Mesendoderm (in vitro differentiated cells): ENCODE results near the gene OS9.
A peak's percentile ranks its signal among the peaks of the same experiment; 100 is the strongest.

Experiments used
- DNase-seq: peaks from one replicate; pipeline ENCODE4 v3.0.0; 2013
- H2AK5ac ChIP-seq: 2 replicates; pipeline ENCODE4 v1.6.1; 2013; ENCODE audit warnings: low read length, inconsistent platforms
- H2BK120ac ChIP-seq: 2 replicates; pipeline ENCODE4 v1.6.1; 2013; ENCODE audit warnings: low read depth, mild to moderate bottlenecking, low read length, moderate library complexity, mixed read lengths
- H2BK15ac ChIP-seq: replicated peaks from 2 replicates; pipeline ENCODE4 v1.6.1; 2013; ENCODE audit warnings: low read depth, mild to moderate bottlenecking, moderate library complexity
- H2BK5ac ChIP-seq: 2 replicates; pipeline ENCODE4 v1.6.1; 2013; ENCODE audit warnings: low read length, inconsistent platforms
- H3K18ac ChIP-seq: 2 replicates; pipeline ENCODE4 v1.6.1; 2013; ENCODE audit warnings: mild to moderate bottlenecking, low read length, mixed read lengths
- H3K23ac ChIP-seq: one replicate; pipeline ENCODE4 v1.6.1; 2013; ENCODE audit warnings: low read length
- H3K27ac ChIP-seq: 2 replicates; pipeline ENCODE4 v1.5.1; 2013; ENCODE audit warnings: low read depth, mild to moderate bottlenecking, inconsistent platforms, low read length, moderate library complexity
- H3K27me3 ChIP-seq: 2 replicates; pipeline ENCODE4 v1.6.1; 2013; ENCODE audit warnings: low read length, control low read depth, mild to moderate bottlenecking, inconsistent platforms; ENCODE audit not compliant: insufficient read depth, poor library complexity
- H3K36me3 ChIP-seq: 2 replicates; pipeline ENCODE4 v1.6.1; 2013; ENCODE audit warnings: low read length, inconsistent platforms; ENCODE audit not compliant: control insufficient read depth, insufficient read depth
- H3K4ac ChIP-seq: one replicate; pipeline ENCODE4 v1.6.1; 2013; ENCODE audit warnings: low read depth, mild to moderate bottlenecking, low read length, moderate library complexity
- H3K4me1 ChIP-seq: 2 replicates; pipeline ENCODE4 v1.6.1; 2013; ENCODE audit warnings: low read depth, low read length, inconsistent platforms; ENCODE audit not compliant: control insufficient read depth
- H3K4me2 ChIP-seq: 2 replicates; pipeline ENCODE4 v1.6.1; 2013; ENCODE audit warnings: low read length
- H3K4me3 ChIP-seq: 2 replicates; pipeline ENCODE4 v1.5.1; 2013; ENCODE audit warnings: mild to moderate bottlenecking, low read length
- H3K56ac ChIP-seq: one replicate; pipeline ENCODE4 v1.6.1; 2013; ENCODE audit warnings: low read length
- H3K79me1 ChIP-seq: 2 replicates; pipeline ENCODE4 v1.6.1; 2013; ENCODE audit warnings: low read length, inconsistent platforms
- H3K79me2 ChIP-seq: 2 replicates; pipeline ENCODE4 v1.6.1; 2013; ENCODE audit warnings: mild to moderate bottlenecking, low read length; ENCODE audit not compliant: control insufficient read depth, insufficient read depth
- H3K9ac ChIP-seq: 2 replicates; pipeline ENCODE4 v1.6.1; 2013; ENCODE audit warnings: low read length, inconsistent platforms
- H4K5ac ChIP-seq: one replicate; pipeline ENCODE4 v1.6.1; 2013; ENCODE audit warnings: low read length
- H4K8ac ChIP-seq: one replicate; pipeline ENCODE4 v1.6.1; 2013; ENCODE audit warnings: low read depth, mild to moderate bottlenecking, control low read depth, low read length, moderate library complexity
- WGBS: extraction: QIAGEN DNeasy Blood & Tissue Kit; methylation state at CpG from one replicate; pipeline ENCODE4 v1.1.7; 2013; ENCODE audit warnings: low lambda C conversion rate, missing lambda C conversion rate; ENCODE audit not compliant: insufficient coverage; ENCODE audit errors: extremely low coverage; 5-methylcytosine and 5-hydroxymethylcytosine counted together

OS9 gene

GRCh38 chr12:57761391-57761998 lies 67.6 kb downstream of the OS9 start:
- Histone ChIP-seq H4K8ac (no peak overlapping the region), H2AK5ac (no peak overlapping the region), H3K4me1 (peaks cover 8% of the 10 kb centered on the region), H3K9ac (no peak overlapping the region), H3K79me1 (no peaks in the 10 kb centered on the region), H3K4me3 (no peak overlapping the region), H3K36me3 (no peaks in the 10 kb centered on the region), H3K23ac (no peak overlapping the region), H3K27ac (no peak overlapping the region), H4K5ac (no peak overlapping the region), H3K18ac (no peak overlapping the region), H2BK5ac (no peak overlapping the region), H3K79me2 (no peaks in the 10 kb centered on the region), H3K56ac (no peak overlapping the region), H2BK120ac (no peak overlapping the region), H3K27me3 (peaks cover 20% of the 10 kb centered on the region), H3K4ac (no peak overlapping the region), H3K4me2 (no peak overlapping the region), H2BK15ac (no peak overlapping the region)
- whole genome bisulfite sequencing = no CpG with 5 or more reads among the region's 4 CpGs
- no peak for DNase-seq

- Histone ChIP-seq H4K8ac (no peak overlapping the region), H3K9ac (no peak overlapping the region), H2BK120ac (no peak overlapping the region), H3K56ac (no peak overlapping the region), H3K18ac (no peak overlapping the region), H3K79me1 (no peaks in the 10 kb centered on the region), H3K27me3 (peaks cover 19% of the 10 kb centered on the region), H2AK5ac (no peak overlapping the region), H3K79me2 (no peaks in the 10 kb centered on the region), H3K23ac (no peak overlapping the region), H3K4me2 (no peak overlapping the region), H3K4me1 (peaks cover 9% of the 10 kb centered on the region), H3K27ac (no peak overlapping the region), H3K36me3 (no peaks in the 10 kb centered on the region), H4K5ac (no peak overlapping the region), H3K4ac (no peak overlapping the region), H2BK15ac (no peak overlapping the region), H2BK5ac (no peak overlapping the region), H3K4me3 (no peak overlapping the region)
- no peak for DNase-seq
- no CpG with 5 or more reads among the region's 2 CpGs for WGBS
These were observed 68.5 kb downstream of the OS9 start for GRCh38 chr12:57762463-57762862.

GRCh38 chr12:57763881-57764661 lies 70.1 kb downstream of the OS9 start:
- no peak for DNase-seq
- Histone ChIP-seq H3K4me2 (no peak overlapping the region), H3K56ac (no peak overlapping the region), H3K27ac (no peak overlapping the region), H3K18ac (no peak overlapping the region), H4K8ac (no peak overlapping the region), H3K23ac (no peak overlapping the region), H3K27me3 (peaks cover 19% of the 10 kb centered on the region), H3K4ac (no peak overlapping the region), H3K9ac (no peak overlapping the region), H4K5ac (no peak overlapping the region), H3K4me1 (peaks cover 9% of the 10 kb centered on the region), H3K79me2 (no peaks in the 10 kb centered on the region), H2AK5ac (no peak overlapping the region), H2BK15ac (no peak overlapping the region), H3K79me1 (no peaks in the 10 kb centered on the region), H3K4me3 (no peak overlapping the region), H2BK5ac (no peak overlapping the region), H2BK120ac (no peak overlapping the region), H3K36me3 (peaks cover 2% of the 10 kb centered on the region)
- WGBS = no CpG with 5 or more reads among the region's 6 CpGs

- H4K8ac ChIP-seq = no peak overlapping the region
- no peak for DNase-seq
- no peaks in the 10 kb centered on the region for H3K79me1 ChIP-seq
- H3K36me3 ChIP-seq = peaks cover 2% of the 10 kb centered on the region
- no CpG with 5 or more reads among the region's 17 CpGs for WGBS
- no peak overlapping the region for H3K18ac ChIP-seq
- H2BK120ac ChIP-seq = no peak overlapping the region
- no peak overlapping the region for H2AK5ac ChIP-seq
- H3K27ac ChIP-seq = no peak overlapping the region
- peak overlapping the region; percentile 10 for H3K4me3 ChIP-seq
- peaks cover 9% of the 10 kb centered on the region for H3K4me1 ChIP-seq
- H3K27me3 ChIP-seq = peaks cover 19% of the 10 kb centered on the region
- H2BK5ac ChIP-seq = no peak overlapping the region
- H3K56ac ChIP-seq = peak overlapping the region; percentile 66
- H3K4me2 ChIP-seq = peak overlapping the region; percentile 65
- no peak overlapping the region for H4K5ac ChIP-seq
- no peak overlapping the region for H2BK15ac ChIP-seq
- no peak overlapping the region for H3K23ac ChIP-seq
- no peaks in the 10 kb centered on the region for H3K79me2 ChIP-seq
- peak overlapping the region; percentile 54 for H3K9ac ChIP-seq
- H3K4ac ChIP-seq = no peak overlapping the region
These were observed 70.7 kb downstream of the OS9 start for GRCh38 chr12:57764662-57765002.

- no peak overlapping the region for H3K4ac ChIP-seq
- peaks cover 19% of the 10 kb centered on the region for H3K27me3 ChIP-seq
- no peak overlapping the region for H2BK15ac ChIP-seq
- no peaks in the 10 kb centered on the region for H3K79me2 ChIP-seq
- no peak overlapping the region for H2AK5ac ChIP-seq
- no peak overlapping the region for H3K18ac ChIP-seq
- peaks cover 2% of the 10 kb centered on the region for H3K36me3 ChIP-seq
- WGBS = no CpG with 5 or more reads among the region's 60 CpGs
- no peak overlapping the region for H2BK5ac ChIP-seq
- peak; percentile 78 for DNase-seq
- peak overlapping the region; percentile 54 for H3K9ac ChIP-seq
- peak overlapping the region; percentile 65 for H3K4me2 ChIP-seq
- no peak overlapping the region for H3K23ac ChIP-seq
- peaks cover 9% of the 10 kb centered on the region for H3K4me1 ChIP-seq
- H3K56ac ChIP-seq = peak overlapping the region; percentile 66
- H4K8ac ChIP-seq = no peak overlapping the region
- no peak overlapping the region for H4K5ac ChIP-seq
- no peak overlapping the region for H2BK120ac ChIP-seq
- H3K79me1 ChIP-seq = no peaks in the 10 kb centered on the region
- peak overlapping the region; percentile 10 for H3K4me3 ChIP-seq
- H3K27ac ChIP-seq = no peak overlapping the region
These were observed 71.2 kb downstream of the OS9 start for GRCh38 chr12:57765003-57765697.
